Vagina (tissue), 2 donors: Measurements from ENCODE around the gene NCBP3.

Experiments used
- POLR2A ChIP-seq, 2 donors: fragments of 450-650 bp; IDR thresholded peaks; one replicate each; pipeline ENCODE4 v1.6.1; 2017; ENCODE audit warnings: antibody characterized with exemption in 2 of 2, mild to moderate bottlenecking in 2 of 2, moderate library complexity in 2 of 2
- POLR2AphosphoS5 ChIP-seq, 2 donors: sonication (generic); formaldehyde crosslinking; IDR thresholded peaks; one replicate each; pipeline ENCODE4 v1.9.0; 2017; ENCODE audit warnings: antibody characterized with exemption in 2 of 2, mild to moderate bottlenecking in 2 of 2, low read depth in 1 of 2; ENCODE audit not compliant: insufficient read depth in 1 of 2
- TF ChIP-seq, protein P1 (sequence below), 3 experiments: fragments of 450-650 bp in 2 of 3; fragments of 200-600 bp in 1 of 3; sonication (generic) in 1 of 3; IDR thresholded peaks; one replicate each; pipeline ENCODE4 v1.5.1; 2017 to 2019; ENCODE audit warnings: antibody characterized with exemption in 3 of 3, mild to moderate bottlenecking in 2 of 3, moderate library complexity in 2 of 3

DNA sequence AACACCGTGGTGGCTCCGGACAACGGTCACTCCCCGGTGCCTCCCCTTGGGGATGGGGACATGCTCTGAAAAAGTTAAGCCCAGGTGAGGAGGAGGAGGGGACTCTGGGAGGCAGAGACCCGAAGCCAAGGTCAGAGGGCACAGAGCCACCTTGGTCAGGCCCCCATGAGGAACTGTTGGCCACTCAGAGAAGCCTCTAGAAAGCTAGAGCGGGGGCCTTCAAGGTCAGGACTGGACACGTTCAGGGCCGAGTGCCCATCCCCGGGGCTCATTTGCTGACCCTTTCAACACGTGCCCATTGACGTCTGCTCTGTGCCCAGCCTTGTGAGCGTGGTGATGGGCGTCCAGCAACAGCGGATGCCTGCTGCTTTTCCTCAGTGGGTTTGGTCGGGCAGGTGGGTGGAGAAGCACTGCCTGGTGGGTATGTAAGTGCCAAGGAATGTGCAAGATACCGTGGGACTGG lies 84.1 kb downstream of the NCBP3 start:
- TF ChIP-seq, protein P1, sequence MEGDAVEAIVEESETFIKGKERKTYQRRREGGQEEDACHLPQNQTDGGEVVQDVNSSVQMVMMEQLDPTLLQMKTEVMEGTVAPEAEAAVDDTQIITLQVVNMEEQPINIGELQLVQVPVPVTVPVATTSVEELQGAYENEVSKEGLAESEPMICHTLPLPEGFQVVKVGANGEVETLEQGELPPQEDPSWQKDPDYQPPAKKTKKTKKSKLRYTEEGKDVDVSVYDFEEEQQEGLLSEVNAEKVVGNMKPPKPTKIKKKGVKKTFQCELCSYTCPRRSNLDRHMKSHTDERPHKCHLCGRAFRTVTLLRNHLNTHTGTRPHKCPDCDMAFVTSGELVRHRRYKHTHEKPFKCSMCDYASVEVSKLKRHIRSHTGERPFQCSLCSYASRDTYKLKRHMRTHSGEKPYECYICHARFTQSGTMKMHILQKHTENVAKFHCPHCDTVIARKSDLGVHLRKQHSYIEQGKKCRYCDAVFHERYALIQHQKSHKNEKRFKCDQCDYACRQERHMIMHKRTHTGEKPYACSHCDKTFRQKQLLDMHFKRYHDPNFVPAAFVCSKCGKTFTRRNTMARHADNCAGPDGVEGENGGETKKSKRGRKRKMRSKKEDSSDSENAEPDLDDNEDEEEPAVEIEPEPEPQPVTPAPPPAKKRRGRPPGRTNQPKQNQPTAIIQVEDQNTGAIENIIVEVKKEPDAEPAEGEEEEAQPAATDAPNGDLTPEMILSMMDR (IDR thresholded peaks at IDR 0.05) = no peak
- no peak for TF ChIP-seq POLR2A (IDR thresholded peaks at IDR 0.05)
- TF ChIP-seq POLR2AphosphoS5 (IDR thresholded peaks at IDR 0.05; ENCODE audit: insufficient read depth in 1 of 2, low read depth in 1 of 2) = no peak
